ENCODE results near the gene ANAPC10.
"Not testable (repeated sequence)": the region's sequence is repeated elsewhere in the genome, so short reads cannot be mapped to it uniquely, and the experiment has no call there.

GRCh38 chr4:145010315-145010714 lies 87.7 kb downstream of the ANAPC10 start:
- TF ChIP-seq CTCF, POLR2A (IDR thresholded peaks at IDR 0.05): not testable (repeated sequence)
